GM13976 (cell line): ENCODE results near the gene SLC12A6.
"Not testable (repeated sequence)": the region's sequence is repeated elsewhere in the genome, so short reads cannot be mapped to it uniquely, and the experiment has no call there.

Experiments
- DNase-seq: peaks from one replicate; pipeline ENCODE4 v3.0.0; 2012; ENCODE audit warnings: low spot score
- in situ Hi-C: fragments of 300-500 bp; cut with MboI; formaldehyde crosslinking; loops from one replicate; pipeline ENCODE4 v1.12.0; 2022; ENCODE audit warnings: low sequenced_read_pairs, mixed read lengths, inconsistent platforms; ENCODE audit not compliant: unreplicated experiment
- TF ChIP-seq, protein P1 (sequence below): IDR thresholded peaks from 2 replicates; pipeline ENCODE4 v1.5.1; 2012; ENCODE audit warnings: borderline replicate concordance, mild to moderate bottlenecking; ENCODE audit not compliant: insufficient read depth; ENCODE audit errors: extremely low read depth, missing control alignments, control extremely low read depth

Gene SLC12A6

DNA sequence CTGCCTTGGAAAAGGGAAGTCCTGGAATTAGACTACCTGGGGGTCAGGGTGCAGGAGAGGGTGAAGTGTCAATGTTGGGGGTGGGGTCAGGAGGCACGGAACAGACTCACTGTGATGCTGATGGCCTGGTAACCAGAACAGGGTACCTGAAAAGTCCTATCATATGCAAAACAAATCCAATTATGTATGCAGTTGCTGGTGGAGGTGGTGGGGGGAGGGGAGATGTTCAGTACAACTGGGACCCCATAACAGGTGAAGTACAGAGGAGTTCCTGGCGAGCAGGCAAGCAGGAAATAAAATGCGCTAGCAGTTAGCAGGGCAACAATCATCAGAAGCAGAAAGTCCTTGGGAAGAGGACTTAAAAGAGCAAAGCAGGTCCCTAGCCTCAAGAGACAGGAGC is 123.4 kb downstream of the SLC12A6 start:
- TF ChIP-seq, protein P1, sequence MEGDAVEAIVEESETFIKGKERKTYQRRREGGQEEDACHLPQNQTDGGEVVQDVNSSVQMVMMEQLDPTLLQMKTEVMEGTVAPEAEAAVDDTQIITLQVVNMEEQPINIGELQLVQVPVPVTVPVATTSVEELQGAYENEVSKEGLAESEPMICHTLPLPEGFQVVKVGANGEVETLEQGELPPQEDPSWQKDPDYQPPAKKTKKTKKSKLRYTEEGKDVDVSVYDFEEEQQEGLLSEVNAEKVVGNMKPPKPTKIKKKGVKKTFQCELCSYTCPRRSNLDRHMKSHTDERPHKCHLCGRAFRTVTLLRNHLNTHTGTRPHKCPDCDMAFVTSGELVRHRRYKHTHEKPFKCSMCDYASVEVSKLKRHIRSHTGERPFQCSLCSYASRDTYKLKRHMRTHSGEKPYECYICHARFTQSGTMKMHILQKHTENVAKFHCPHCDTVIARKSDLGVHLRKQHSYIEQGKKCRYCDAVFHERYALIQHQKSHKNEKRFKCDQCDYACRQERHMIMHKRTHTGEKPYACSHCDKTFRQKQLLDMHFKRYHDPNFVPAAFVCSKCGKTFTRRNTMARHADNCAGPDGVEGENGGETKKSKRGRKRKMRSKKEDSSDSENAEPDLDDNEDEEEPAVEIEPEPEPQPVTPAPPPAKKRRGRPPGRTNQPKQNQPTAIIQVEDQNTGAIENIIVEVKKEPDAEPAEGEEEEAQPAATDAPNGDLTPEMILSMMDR: no peak
- DNase-seq: no peak

DNA sequence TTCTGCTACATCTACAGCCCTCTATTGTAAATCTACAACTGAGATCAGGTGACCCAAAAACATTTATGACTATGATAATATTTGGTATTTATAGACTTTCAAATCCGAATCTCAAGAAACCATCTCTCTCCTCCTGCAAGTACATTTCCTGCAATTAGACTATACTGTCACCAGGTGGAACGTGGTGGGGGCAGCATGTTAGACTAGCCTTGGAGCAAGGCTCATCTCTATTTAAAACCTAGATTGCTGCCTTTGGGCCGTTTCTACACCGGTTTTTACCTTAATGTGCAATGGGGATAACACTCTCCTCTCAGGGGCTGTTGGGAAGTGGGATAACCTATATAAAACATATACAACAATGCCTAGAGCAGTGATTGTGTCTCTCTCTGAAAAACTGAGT is 123.9 kb downstream of the SLC12A6 start:
- in situ Hi-C loops: loop anchor here (5.0 to 10.0 kb wide), 2 partner anchors 109 to 151 kb away; partner anchors contain the start of genes EMC7 and PGBD4
- DNase-seq: no peak

More for the DNA sequence above, 123.4 kb downstream of the SLC12A6 start:
- in situ Hi-C loops: loop anchor here (5.0 to 10.0 kb wide), 2 partner anchors 109 to 152 kb away; partner anchors contain the start of genes EMC7 and PGBD4

DNA sequence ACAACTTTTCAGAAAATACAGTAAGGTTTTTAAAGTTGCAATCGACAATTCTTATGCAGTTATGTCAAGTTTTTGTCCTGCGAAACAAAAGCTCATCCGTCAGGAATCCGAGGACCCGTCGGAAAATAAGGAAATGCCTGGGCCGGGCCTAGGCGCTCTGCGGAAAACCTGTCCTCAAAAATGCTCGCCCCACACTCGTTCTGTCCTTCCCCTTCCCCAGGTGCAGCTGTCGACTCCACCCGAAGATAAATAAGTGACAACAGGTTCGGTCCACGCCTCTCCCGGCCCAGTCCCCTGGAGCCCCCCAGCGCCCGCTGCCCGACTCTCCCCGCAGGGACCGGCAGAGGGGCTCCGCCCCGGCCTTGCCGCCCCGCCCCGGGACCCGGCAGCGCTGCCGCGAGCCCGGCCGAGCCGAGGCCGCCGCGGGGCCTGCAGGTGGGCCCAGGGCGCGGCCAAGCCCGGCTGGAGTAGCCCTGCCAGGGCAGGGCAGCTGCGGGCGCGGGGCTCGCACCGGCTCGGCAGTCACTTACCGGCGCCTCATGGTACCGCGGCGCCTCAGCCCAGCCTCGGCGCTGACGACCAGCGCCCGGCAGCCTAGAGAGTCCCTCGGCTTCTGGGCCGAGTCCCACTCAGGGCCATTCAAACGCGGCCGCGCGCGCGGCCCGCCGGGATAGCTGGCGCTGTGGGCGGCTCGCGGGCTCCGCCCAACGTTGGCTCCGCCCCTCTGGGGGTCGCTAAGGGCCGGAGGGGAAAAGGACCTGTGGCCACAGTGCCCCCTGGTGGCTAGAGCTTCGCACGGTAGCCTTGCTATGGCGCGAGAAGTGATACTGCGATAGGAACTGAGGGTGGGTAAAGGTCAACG is 127.9 kb downstream of the SLC12A6 start, which contains the start of gene KATNBL1:
TSS of gene KATNBL1 (minus strand) at position 676 of the 862 bp plus-strand sequence. CDS start 46,420 bp downstream, outside the sequence.
- peak; percentile 97 for DNase-seq
- TF ChIP-seq, protein P1: peak; percentile 92
- in situ Hi-C loops: loop anchor here (5.0 to 10.0 kb wide), 2 partner anchors 105 to 147 kb away; partner anchors contain the start of genes EMC7 and PGBD4

More for the DNA sequence above, 123.9 kb downstream of the SLC12A6 start:
- TF ChIP-seq, protein P1: no peak

DNA sequence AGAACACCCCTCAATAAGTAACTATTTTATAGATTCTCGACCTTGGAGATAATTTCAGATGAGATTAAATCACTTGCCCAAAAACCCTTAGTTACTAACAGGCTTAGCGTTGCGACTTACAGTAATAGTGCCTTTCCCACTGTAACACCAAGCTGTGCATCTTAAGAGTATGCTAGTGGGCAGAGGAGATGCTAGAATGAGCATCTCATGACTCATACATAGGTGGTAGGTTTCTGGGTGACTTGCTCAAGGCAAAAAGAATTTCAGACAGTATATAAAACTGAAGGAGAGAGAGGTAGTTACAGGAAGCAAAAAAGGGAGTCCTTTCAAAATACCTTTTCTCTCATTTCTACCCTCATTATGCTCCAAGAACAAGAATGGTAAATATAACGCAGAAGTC is 131.6 kb downstream of the SLC12A6 start:
- TF ChIP-seq, protein P1: no peak
- no peak for DNase-seq
- in situ Hi-C loops: no loop called here

DNA sequence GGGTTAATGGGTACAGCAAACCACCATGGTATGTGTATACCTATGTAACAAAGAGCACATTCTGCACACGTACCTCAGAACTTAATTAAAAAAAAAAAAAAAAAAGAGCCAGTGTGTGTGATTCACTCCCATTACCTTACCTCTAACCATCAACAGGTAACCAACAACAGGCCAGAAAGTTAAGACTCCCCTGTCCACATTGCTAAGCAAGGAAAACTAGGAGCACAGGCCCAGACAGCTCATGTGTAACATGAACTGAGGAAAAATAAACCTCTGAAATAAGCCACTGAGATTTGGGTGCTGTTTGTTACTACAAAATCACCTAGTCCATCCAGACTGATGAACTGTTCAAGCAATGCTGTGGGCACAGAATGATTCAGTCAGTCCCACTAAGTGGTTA is 133.6 kb downstream of the SLC12A6 start:
- no peak for DNase-seq
- TF ChIP-seq, protein P1: no peak
- in situ Hi-C loops: no loop called here

DNA sequence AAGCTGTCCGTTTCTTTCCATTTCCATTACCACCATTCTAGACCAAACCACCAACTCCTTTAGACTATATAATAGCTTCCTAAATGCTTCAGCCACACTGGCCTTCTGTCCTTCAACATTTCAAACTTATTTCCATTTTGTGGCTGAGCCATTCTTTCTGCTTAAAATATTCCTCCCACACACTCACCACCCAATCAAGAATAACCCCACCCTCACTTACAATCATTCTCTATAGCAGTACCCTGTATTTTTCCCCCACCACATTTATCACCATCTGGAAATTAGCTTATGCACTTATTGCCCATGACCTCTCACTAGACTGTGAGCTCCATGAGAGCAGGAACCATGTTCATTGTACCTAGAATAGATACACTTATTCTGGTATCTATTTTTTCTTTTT is 134.3 kb downstream of the SLC12A6 start:
- TF ChIP-seq, protein P1: no peak
- DNase-seq: no peak
- in situ Hi-C loops: no loop called here

DNA sequence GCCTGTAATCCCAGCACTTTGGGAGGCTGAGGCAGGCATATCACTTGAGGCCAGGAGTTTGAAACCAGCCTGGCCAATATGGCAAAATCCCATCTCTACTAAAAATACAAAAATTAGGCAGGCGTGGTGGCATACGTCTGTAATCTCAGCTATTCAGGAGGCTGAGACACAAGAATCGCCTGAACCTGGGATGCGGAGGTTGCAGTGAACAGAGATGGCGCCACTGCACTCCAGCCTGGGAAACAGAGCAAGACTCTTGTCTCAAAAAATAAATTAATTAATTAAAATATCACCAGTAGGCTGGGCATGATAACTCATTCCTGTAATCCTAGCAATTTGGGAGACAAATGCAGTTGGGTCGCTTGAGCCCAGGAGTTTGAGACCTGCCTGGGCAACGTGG is 144.3 kb downstream of the SLC12A6 start:
- in situ Hi-C loops, DNase-seq: not testable (repeated sequence)
